Tibial nerve (tissue), 4 donors: ENCODE results near the gene SLC25A13. TPM values are rescaled to one million over a fixed set of nuclear protein-coding genes. Genes with fewer than 3 reads are reported as not detected.
A peak's percentile ranks its signal among the peaks of the same experiment; 100 is the strongest.

Experiments used
- DNase-seq, 2 donors: peaks; one replicate each; pipeline ENCODE4 v3.0.0-alpha.2; 2019; ENCODE audit warnings: low spot score in 2 of 2
- H3K27ac ChIP-seq, 4 donors: fragments of 200-600 bp; sonication (generic) in 3 of 4; one replicate each; pipeline ENCODE4 v1.5.1; 2017 to 2019; ENCODE audit warnings: mild to moderate bottlenecking in 1 of 4
- H3K27me3 ChIP-seq, 2 donors: fragments of 200-600 bp; sonication (generic) in 1 of 2; one replicate each; pipeline versions ENCODE4 v1.5.1 to v1.6.0; 2017 to 2019
- H3K36me3 ChIP-seq, 3 donors: fragments of 200-600 bp; sonication (generic); one replicate each; pipeline ENCODE4 v1.5.1; 2018 to 2019
- H3K4me1 ChIP-seq, 4 donors: fragments of 200-600 bp; sonication (generic) in 3 of 4; one replicate each; pipeline ENCODE4 v1.5.1; 2017 to 2019
- H3K4me3 ChIP-seq, 4 donors: fragments of 200-600 bp; sonication (generic) in 3 of 4; one replicate each; pipeline ENCODE4 v1.5.1; 2017 to 2019; ENCODE audit warnings: mild to moderate bottlenecking in 1 of 4, moderate library complexity in 1 of 4
- H3K9me3 ChIP-seq, 4 donors: fragments of 200-600 bp; sonication (generic) in 3 of 4; one replicate each; pipeline ENCODE4 v1.5.1; 2017 to 2019
- EP300 ChIP-seq, 2 donors: sonication (generic); formaldehyde crosslinking; IDR thresholded peaks; one replicate each; pipeline ENCODE4 v1.6.1; 2017; ENCODE audit warnings: antibody characterized with exemption in 2 of 2, mild to moderate bottlenecking in 1 of 2
- POLR2A ChIP-seq, 2 donors: fragments of 450-650 bp; IDR thresholded peaks; one replicate each; pipeline ENCODE4 v1.6.1; 2017; ENCODE audit warnings: antibody characterized with exemption in 2 of 2, mild to moderate bottlenecking in 2 of 2, moderate library complexity in 2 of 2
- WGBS, 2 donors: methylation state at CpG; one replicate each; pipeline ENCODE4 v1.1.5; 2018; 5-methylcytosine and 5-hydroxymethylcytosine counted together
- total RNA-seq, 4 donors: library from RNA; depleted of rRNA; stranded (reverse); fragments of >200 nt; gene quantifications; one replicate each; pipeline ENCODE4 v1.1.0, GENCODE V29; 2016
- TF ChIP-seq, protein P1 (sequence below), 5 experiments: fragments of 200-600 bp in 3 of 5; fragments of 450-650 bp in 2 of 5; sonication (generic) in 3 of 5; IDR thresholded peaks; one replicate each; pipeline ENCODE4 v1.5.1; 2016 to 2019; ENCODE audit warnings: antibody characterized with exemption in 5 of 5, mild to moderate bottlenecking in 3 of 5, moderate library complexity in 2 of 5

SLC25A13 gene
- total RNA-seq, 4 donors from 2014 or later = 22.2 to 42.2 (median 29.6) TPM

DNA sequence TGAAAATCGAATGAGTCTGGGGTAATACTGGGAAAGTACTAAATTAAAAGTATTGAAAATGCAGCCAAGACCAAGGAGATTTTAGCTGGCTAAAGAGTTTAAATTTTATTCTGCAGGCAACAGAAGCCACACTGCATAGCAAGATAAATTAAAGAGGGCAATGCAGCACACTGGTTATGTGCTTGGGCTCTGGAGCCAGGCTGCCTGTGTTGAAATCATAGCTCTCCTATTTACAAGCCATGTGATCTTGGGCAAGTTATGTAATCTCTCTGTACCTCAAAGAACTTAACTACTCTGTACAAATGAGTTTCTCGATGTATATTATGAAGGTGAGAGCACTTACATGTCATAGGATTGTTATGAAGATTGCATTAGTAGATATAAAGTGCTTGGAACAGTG lies 9.9 kb downstream of the SLC25A13 start:
- H3K4me1 ChIP-seq = peaks cover 0 to 75% (median 11%) of the 10 kb centered on the region in 4 donors
- WGBS, 2 donors = 52 to 69% methylated on average over 2 of the region's 2 CpGs
- peak in 1 of 2 donors; percentile 27 for DNase-seq
- no peaks in the 10 kb centered on the region for H3K27me3 ChIP-seq
- no peak overlapping the region for H3K4me3 ChIP-seq
- TF ChIP-seq EP300 (IDR thresholded peaks at IDR 0.05) = peak in 1 of 2 donors; percentile 44
- TF ChIP-seq POLR2A (IDR thresholded peaks at IDR 0.05) = no peak
- TF ChIP-seq, protein P1, sequence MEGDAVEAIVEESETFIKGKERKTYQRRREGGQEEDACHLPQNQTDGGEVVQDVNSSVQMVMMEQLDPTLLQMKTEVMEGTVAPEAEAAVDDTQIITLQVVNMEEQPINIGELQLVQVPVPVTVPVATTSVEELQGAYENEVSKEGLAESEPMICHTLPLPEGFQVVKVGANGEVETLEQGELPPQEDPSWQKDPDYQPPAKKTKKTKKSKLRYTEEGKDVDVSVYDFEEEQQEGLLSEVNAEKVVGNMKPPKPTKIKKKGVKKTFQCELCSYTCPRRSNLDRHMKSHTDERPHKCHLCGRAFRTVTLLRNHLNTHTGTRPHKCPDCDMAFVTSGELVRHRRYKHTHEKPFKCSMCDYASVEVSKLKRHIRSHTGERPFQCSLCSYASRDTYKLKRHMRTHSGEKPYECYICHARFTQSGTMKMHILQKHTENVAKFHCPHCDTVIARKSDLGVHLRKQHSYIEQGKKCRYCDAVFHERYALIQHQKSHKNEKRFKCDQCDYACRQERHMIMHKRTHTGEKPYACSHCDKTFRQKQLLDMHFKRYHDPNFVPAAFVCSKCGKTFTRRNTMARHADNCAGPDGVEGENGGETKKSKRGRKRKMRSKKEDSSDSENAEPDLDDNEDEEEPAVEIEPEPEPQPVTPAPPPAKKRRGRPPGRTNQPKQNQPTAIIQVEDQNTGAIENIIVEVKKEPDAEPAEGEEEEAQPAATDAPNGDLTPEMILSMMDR (IDR thresholded peaks at IDR 0.05) = no peak
- no peaks in the 10 kb centered on the region for H3K9me3 ChIP-seq
- H3K27ac ChIP-seq = no peak overlapping the region
- H3K36me3 ChIP-seq = no peaks in the 10 kb centered on the region

DNA sequence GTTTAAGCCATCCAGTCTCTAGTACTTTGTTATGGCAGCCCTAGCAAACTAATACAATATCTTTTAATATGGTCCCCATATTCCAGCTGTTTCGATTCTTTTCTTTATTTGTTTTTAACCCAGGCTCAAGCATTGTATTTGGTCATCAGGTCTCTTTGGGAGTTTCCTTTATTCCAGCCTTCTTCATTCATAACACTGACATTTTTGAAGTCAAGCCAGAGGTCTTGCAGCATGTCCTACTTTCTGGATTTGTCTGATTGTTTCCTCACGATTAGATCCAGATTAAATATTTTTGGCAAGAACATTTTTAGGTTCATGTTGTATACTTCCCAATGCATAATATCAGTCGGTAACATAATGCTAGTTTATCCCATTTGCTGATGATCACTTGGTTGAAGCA lies 11.8 kb downstream of the SLC25A13 start:
- 32 to 34% methylated on average over 3 of the region's 3 CpGs for WGBS, 2 donors
- Histone ChIP-seq H3K9me3 (no peaks in the 10 kb centered on the region), H3K4me3 (no peak overlapping the region), H3K27ac (no peak overlapping the region), H3K27me3 (no peaks in the 10 kb centered on the region), H3K36me3 (no peaks in the 10 kb centered on the region), H3K4me1 (peaks cover 0 to 75% (median 11%) of the 10 kb centered on the region in 4 donors)
- peak in 1 of 2 donors; percentile 37 for DNase-seq
- TF ChIP-seq, protein P1 (IDR thresholded peaks at IDR 0.05) = no peak
- peak in 1 of 2 donors; percentile 34 for TF ChIP-seq EP300 (IDR thresholded peaks at IDR 0.05)

DNA sequence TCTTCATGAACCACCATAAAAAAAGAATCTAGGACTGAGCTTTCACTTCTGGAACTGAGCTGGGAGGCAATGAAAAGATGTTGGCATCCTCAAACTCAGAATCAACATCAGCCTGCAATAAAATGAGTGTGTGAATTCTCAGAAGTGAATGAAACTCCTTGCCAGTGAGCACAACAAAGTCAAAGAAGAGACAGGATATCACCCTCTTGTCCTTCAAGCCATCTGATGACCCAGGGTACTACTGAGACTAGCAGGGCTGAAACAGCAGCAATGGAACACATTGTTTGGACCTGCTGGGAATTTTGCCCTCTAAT lies 13.0 kb downstream of the SLC25A13 start:
- DNase-seq = no peak
- TF ChIP-seq EP300 (IDR thresholded peaks at IDR 0.05) = no peak
- no peak for TF ChIP-seq POLR2A (IDR thresholded peaks at IDR 0.05)
- Histone ChIP-seq H3K36me3 (no peaks in the 10 kb centered on the region), H3K27ac (no peak overlapping the region), H3K9me3 (no peaks in the 10 kb centered on the region), H3K4me3 (no peak overlapping the region), H3K27me3 (no peaks in the 10 kb centered on the region), H3K4me1 (peaks cover 0 to 72% (median 9%) of the 10 kb centered on the region in 4 donors)

DNA sequence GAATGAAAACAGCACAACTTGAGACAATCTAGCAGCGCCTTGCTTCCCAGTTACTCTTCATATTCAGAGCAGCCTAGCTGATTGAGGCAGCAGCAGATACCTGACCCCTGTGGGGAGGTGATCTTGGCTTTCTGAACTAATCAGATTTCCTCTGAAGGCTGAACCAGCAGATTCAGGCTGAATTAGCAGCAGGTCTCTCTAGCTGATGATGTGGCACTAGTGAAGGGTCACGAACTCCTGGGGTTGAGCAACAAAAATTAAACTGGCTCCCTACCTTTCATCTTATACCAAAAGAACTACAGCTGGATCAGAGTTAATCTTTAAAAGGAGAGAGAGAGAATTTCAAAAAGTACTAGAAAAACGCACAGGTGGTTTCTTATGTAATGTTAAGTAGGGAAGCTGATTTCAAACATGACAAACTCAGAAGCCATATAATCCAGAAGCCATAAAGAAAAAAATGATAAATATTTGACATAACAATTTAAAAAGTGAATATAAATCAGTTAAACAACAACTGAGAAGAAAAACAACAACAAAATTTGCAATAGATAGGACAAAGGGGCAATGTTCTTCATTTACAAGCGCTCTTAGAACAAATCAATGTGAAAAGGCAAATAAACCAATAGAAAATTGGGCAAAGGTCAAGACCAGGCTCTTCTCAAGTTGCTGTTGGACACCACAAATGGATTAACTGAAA lies 13.5 kb downstream of the SLC25A13 start:
- H3K4me3 ChIP-seq = no peak overlapping the region
- WGBS, 2 donors = 80 to 93% methylated on average over 4 of the region's 4 CpGs
- no peaks in the 10 kb centered on the region for H3K27me3 ChIP-seq
- no peaks in the 10 kb centered on the region for H3K36me3 ChIP-seq
- no peak for TF ChIP-seq EP300 (IDR thresholded peaks at IDR 0.05)
- TF ChIP-seq POLR2A (IDR thresholded peaks at IDR 0.05) = no peak
- TF ChIP-seq, protein P1 (IDR thresholded peaks at IDR 0.05) = no peak
- peaks cover 0 to 72% (median 9%) of the 10 kb centered on the region in 4 donors for H3K4me1 ChIP-seq
- no peaks in the 10 kb centered on the region for H3K9me3 ChIP-seq
- DNase-seq = no peak
- no peak overlapping the region for H3K27ac ChIP-seq

DNA sequence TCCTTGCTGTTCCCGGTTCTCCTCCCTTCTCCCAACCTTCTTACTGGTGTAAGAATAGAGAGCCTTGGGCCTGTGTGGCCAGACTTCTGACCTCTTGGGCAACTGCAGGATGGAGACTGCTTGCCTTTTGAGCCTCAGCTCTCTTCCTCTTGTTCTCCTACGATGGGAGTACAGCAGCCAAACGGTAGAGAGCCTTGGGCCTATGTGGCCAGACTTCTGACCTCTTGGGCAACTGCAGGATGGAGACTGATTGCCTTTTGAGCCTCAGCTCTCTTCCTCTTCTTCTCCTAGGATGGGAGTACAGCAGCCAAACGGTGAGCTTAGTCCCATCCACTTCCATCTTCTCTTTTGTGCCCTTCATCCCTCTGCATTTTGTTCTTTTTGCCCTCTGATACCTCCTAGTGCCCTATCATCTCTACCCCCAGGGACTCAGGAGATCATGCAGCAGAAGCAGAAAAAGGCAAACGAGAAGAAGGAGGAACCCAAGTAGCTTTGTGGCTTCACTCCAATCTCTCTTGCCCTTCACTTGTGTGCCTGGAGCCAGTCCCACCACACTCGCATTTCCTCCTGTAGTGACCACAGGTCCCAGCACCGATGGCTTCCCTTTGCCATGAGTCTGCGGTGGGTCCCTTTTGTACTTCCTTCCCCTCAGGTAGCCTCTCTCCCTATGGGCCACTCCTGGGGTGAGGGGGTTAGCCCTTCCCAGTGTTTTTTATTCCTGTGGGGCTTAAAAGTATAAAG lies 15.3 kb downstream of the SLC25A13 start:
- 71 to 77% methylated on average over 8 of the region's 8 CpGs for WGBS, 2 donors

More for the DNA sequence above, 15.3 kb downstream of the SLC25A13 start:
- Histone ChIP-seq H3K36me3 (no peaks in the 10 kb centered on the region), H3K4me1 (peaks cover 0 to 58% (median 4%) of the 10 kb centered on the region in 4 donors), H3K27ac (no peak overlapping the region), H3K9me3 (no peaks in the 10 kb centered on the region), H3K27me3 (no peaks in the 10 kb centered on the region), H3K4me3 (no peak overlapping the region)
- no peak for DNase-seq
- TF ChIP-seq EP300 (IDR thresholded peaks at IDR 0.05) = no peak
- TF ChIP-seq, protein P1 (IDR thresholded peaks at IDR 0.05) = no peak
- no peak for TF ChIP-seq POLR2A (IDR thresholded peaks at IDR 0.05)
